Retina (tissue), 1 donor: Measurements from ENCODE around the gene DCAF11.
"Not testable (repeated sequence)": the region's sequence is repeated elsewhere in the genome, so short reads cannot be mapped to it uniquely, and the experiment has no call there.

Source experiments
- DNase-seq: peaks from one replicate; pipeline ENCODE4 v3.0.0-alpha.2; 2016

DCAF11 gene

DNA sequence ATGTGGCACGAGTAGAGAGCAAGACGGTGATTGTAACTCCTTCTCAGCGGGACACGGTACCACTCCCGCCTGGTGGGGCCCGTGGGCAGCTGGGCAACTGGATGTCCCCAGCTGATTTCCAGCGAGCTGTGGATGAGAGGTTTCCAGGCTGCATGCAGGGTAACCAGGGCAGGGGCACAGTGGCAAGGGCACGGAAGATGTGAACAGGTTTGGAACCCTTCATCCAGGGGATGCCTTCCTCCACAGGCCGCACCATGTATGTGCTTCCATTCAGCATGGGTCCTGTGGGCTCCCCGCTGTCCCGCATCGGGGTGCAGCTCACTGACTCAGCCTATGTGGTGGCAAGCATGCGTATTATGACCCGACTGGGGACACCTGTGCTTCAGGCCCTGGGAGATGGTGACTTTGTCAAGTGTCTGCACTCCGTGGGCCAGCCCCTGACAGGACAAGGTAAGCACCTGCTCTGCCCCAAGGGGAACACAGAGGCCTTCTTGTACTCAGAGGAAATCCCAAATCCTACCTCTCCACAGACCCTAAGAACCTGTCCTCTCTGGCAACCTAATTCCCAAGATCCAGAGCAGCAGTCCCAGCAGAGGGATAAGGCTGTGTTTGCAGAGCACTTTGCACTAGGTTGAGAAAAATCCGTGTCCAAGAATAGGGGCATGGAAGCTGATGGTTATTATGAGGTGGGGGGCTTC is 16.2 kb upstream of the DCAF11 start:
- DNase-seq, result no peak

DNA sequence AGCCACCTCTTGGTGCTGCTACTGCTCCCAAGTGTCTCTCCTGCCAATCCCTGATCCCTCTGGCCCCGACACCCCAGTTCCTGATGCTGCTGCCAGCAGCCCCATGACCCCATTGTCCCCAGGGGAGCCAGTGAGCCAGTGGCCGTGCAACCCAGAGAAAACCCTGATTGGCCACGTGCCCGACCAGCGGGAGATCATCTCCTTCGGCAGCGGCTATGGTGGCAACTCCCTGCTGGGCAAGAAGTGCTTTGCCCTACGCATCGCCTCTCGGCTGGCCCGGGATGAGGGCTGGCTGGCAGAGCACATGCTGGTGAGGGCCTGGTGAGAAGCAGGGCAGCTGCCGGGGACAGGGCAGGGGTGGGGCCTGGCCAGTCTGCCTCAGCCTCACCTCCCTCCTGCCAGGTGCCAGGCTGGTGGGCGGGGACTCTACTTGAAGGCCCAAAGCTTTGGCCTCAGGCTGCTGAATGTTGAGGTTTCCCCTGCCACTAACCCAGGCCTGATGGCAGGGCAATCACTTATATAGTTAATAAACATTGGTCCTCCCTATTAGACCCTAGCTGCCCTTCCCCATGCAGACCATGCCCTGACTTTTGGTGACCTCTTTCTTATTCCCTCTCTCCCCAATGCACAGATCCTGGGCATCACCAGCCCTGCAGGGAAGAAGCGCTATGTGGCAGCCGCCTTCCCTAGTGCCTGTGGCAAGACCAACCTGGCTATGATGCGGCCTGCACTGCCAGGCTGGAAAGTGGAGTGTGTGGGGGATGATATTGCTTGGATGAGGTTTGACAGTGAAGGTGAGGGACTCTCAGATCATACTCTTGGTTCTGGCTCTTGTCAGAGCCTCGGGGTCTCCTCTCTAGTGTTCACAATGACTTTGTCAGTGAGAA is 15.4 kb upstream of the DCAF11 start:
- no peak for DNase-seq

DNA sequence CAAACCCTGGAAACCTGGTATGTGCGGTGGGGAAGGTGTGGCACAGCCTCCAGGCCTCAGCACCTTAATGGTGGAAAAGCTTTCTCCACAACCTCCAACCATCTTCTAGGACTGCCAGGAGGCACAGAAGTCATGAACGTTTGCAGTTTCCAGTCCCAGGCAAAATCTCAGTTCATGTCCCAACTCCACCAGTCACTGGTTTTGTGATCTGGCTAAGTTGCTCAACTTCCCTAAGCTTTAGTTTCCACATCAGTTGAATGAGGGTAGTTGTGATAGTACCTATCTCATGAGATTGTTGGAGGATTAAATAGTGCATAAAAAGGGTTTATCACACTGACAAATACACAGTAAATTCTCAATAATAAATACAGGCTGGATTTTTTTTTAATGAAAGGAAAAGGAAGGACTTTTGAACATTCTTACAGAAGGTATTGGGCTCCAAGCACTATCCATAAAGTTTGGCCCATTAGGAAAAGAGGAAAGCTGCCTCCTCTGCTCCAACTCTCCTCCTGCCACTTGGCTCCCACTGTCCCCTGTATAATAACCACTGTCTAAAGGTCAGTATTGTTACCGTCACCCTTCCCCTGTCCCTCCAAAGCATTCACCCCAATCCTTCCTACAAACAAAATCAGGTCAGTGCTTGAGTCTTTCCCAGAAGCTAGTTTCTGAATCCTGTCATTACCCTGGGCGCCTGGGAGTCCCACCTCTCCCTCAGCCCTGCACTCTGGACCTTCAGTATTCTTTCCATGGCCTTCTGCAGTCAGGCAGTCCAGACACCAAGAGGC is 14.2 kb upstream of the DCAF11 start:
- DNase-seq, result no peak

DNA sequence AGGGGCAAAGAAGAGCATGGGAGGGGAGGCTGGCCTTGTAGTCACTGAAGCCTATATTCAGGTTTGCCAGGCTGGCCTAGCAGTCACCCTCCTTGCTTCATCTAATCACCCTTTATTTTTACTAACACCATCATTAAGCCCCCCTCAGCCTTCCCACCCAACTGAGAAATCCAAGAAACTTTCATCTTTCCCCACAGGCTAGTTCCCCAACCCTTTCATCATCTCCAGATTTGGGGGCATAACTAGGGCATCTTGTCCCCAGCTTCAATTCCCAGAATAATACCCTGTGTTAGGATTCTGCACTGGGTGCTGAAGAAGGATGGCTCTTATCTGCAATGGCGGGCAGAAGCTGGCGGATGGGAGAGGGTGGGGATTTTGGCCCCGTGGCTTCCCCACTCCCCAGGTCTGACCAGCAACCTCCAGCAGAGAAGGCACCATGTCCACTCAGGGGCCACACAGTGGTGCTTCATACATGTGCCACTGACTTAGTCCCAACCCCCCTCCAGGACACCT is 13.5 kb upstream of the DCAF11 start:
- DNase-seq, result no peak

DNA sequence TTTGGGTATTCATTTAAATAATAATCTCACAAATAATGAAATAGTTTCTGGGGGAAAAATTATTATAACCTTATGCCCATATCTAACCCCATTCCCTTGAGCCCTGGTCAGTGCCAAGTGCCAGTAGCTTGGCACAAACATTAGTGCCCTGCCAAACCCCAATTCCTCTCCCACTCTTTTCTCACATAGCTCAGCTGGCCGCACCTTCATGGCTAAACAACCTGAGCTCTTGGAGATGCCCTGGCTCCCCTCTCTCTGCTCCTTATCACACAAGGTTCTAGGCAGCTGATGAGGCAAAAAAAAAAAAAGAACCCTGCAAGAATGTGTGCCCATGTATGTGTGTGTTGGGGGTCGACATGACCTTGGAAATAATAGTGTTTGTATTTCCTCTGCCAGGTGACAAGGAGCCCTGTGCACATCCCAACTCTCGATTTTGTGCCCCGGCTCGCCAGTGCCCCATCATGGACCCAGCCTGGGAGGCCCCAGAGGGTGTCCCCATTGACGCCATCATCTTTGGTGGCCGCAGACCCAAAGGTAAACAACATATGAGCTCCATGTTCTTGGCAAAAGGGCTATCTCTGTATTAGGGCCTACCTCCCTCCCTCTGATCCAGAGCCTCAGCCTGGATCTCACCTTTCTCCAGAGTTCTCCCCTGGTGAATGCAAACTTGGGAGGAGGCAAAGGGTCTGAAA is 12.1 kb upstream of the DCAF11 start:
- DNase-seq, result no peak

DNA sequence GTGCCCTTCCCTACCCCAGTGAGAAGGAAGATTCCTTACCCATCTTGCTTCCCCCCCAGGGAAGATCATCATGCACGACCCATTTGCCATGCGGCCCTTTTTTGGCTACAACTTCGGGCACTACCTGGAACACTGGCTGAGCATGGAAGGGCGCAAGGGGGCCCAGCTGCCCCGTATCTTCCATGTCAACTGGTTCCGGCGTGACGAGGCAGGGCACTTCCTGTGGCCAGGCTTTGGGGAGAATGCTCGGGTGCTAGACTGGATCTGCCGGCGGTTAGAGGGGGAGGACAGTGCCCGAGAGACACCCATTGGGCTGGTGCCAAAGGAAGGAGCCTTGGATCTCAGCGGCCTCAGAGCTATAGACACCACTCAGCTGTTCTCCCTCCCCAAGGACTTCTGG is 11.1 kb upstream of the DCAF11 start:
- DNase-seq, result no peak

DNA sequence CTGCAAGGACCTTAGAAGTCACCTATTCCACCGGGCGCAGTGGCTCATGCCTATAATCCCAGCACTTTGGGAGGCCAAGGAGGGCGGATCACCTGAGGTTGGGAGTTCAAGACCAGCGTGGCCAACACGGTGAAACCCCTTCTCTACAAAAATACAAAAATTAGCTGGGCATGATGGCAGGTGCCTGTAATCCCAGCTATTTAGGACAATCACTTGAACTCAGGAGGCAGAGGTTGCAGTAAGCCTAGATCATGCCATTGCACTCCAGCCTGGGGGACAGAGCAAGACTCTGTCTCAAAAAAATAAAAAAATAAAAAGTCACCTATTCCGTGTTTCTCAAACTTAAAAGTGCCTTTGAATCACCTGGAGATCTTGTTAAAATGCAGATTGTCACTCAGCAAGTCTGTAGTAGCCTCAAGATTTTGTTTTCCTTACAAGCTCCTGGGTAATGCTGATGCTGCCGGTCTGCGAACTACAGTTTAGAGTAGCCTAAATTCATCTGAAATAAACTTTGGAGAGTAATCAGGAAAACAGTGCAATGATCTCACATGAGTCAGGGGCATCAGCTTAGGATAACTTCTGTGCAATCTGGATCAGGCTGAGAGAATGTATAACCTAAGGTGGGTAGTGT is 8.9 kb upstream of the DCAF11 start:
- DNase-seq, result not testable (repeated sequence)

DNA sequence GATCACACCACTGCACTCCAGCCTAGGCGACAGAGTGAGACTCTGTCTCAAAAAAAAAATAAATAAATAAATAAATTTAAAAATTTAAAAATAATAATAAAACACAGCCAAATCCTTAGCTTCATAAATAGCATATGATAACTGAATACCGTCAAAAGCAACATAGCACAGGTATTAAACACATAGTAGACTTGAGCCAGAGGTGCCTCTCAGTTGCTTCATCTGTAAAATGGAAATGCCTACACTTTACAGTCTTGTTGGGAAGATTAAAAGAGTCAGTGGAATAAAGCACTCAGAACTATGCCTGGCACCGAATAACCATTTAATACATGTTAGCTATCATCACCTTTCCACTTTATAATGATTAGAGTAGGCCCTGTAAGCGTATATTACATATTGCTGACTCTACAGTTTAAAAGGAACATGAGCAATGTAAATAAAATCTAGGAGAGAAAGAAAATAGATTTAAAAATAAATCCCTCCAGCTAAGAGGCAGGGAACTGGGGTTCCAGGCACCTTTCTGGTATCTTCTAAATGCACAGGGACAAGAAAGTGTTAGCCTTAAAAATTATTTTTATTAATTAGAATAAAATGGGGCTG is 7.8 kb upstream of the DCAF11 start:
- DNase-seq, result no peak

DNA sequence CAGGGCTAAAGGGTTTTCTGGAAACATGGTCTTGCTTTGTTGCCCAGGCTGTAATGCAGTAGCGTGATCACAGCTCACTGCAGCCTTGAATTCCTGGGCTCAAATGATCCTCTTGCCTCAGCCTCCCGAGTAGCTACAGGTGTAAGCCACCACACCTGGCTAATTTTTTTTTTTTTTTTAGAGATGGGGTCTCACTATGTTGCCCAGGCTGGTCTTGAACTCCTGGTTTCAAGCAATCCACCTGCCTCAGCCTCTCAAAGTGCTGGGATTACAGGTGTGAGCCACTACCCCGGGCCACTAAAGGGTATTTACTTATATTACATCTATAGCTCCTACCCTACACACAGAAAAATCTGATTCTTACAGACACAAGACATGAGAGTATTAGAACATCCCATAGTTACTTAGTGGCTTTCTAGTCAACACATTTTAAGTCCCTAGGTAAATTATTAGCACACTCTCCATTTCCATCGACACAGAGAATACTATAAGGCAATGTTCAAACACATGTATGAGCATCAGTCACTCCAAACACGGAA is 6.2 kb upstream of the DCAF11 start:
- DNase-seq, result no peak

DNA sequence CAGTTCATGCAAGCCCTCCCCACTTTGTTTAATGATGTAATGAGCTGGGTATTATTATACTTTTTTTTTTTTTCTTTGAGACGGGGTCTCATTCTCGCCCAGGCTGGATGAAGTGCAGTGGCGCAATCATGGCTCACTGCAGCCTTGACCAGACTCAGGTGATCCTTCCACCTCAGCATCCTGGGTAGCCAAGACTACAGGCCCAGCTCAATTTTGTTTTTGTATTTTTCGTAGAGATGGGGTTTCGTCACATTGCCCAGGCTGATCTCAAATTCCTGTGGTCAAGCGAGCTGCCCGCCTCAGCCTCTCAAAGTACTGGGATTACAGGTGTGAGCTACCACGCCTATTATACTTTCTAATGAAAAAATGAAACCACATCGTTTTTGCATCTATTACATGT is 4.5 kb upstream of the DCAF11 start:
- no peak for DNase-seq

DNA sequence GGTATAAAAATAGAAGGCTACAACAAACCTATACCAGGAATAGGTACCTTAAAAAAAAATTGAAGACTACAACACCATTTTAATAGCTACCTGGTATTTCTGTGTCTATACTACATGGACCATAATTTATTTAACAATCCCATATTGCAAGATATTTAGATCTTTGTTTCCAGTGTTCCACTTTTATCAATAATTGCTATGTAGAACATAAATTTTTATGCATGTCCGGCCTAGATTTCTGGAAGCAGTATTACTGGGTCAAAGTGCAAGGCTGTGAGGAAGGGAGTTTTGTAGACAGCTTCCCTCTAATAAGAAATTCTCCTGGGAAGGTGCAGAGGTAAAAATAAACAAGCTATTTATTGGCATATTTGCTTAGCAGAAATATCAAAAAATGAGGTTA is 4.1 kb upstream of the DCAF11 start:
- no peak for DNase-seq

DNA sequence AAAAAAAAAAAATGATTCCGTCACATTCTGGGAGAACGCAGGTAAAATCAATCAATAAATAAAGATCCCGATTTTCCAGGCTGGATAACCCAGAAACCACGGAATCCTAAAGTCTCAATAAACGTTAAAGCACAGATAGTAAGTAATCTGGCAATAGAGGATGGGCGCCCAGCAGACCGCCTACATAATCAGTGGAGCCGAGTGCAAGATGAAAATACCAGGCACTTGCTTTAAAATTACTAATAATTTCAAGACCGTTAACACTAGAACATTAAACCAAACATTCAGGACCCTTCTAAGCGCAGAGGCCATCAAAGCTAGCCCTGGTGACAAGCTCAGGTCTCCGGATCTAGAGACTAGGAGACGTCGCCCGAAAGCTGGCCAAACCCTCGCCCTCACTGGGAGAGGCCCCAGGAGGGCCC is 1.2 kb upstream of the DCAF11 start:
- no peak for DNase-seq

DNA sequence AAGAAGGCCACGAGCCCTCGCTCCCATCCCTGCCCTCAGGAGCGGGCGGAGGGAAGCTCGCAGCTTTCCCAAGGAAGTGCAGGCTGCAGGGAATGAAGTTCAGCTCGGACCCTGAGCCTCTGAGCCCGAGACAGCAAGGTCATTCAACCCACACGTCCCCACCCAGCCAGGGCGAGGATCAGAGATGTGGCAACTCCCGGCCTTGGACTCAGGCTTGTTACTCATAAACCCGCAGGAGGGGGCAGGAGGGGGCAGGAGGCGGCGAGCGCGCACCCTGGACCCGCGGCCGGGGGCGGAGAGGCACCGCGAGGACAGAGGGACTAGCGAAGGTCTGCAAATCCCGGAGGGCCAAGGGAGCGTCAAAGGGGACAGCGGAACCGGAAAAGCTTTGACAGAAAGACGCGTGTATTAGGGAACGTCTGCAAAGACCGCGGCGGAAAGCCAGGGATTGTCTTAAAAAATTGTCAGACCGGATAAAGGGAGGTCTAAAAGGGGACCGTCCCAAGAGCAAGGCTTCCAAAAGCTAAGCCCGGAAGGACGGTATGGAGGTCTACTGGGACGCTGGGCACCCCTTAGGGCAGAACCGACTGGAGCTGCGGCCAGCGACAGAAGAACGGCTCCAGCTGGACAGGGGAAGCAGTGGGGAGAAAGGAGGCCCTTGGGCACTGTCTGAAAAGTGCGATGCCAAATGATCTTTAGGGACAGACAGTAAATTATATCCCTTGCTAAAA is 611 bp upstream of the DCAF11 start:
- DNase-seq, result peak; percentile 95

DNA sequence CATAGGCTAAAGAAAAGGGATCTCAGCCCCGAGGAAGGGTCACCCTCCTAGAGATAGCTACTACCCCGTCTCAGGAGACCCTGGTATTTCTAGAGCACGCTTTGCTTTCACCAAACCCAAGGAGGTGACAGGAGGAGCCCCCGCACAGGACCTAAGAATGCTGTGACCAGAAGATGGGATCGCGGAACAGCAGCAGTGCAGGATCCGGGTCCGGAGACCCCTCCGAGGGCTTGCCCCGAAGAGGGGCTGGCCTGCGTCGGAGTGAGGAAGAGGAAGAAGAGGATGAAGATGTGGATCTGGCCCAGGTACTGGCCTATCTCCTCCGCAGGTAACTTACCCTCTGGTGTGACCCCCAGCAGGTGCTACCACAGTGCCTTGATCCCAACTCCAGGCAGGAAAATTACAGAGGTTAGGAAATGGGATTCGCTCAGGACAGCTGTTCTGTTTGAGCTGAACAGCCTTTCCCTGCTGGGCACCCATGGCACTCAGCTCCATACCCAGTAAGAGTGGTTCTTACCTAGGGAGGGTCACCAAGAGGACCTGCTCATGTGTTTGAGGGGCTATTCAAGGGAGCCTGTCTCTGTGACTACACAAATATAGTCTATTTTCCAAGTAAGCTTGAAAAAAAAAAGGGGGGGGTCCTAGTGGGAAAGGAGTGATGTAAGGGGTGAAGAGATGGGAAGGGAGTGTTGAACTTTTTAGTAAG is 998 bp downstream of the DCAF11 start:
- no peak for DNase-seq

DNA sequence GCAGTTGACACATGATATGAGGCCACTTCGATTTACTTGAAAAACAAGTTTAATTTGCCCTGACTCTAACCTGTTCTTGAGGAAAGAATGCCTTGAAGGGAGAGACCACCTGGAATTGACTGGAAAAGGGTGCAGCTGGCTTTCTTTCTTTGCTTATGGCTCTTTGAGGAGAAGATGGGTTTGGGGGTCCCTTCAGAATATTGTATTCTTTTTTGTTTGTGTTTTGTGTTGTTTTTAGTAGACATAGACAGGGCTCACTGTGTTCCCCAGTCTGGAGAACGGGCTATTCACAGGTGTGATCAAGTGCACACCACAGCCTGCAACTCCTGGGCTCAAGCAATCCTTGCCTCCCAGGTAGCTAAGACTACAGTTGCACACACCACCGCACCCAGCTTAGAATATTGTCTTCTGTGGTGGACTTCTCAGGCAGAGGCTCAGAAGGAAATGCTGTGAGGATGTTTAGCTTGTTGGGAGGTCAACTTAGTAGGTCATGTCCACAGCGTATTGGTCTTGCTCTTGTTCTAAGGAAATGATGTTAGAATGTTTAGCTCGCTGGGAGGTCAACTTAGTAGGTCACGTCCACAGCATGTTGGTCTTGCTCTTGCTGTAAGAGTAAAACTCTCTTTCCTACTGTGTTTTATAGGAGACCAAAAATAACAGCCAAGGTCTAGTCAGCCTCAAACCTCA is 1.7 kb downstream of the DCAF11 start:
- DNase-seq, result no peak

DNA sequence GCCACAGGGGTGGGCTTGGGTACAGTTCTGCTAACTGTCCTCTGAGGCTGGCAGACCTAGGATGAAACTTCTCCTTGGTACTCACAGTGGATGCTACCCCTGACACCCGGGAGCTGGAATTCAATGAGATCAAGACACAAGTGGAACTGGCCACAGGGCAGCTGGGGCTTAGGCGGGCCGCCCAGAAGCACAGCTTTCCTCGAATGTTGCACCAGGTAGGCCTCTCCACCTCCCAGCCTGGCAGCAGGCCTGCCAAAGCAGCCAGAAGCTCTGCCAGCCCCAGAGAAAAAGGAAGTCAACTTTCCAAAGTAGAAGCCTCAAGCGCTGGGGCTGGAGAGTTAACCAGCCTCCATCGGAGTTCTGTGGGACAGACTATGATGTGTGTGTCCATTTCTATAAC is 2.6 kb downstream of the DCAF11 start:
- no peak for DNase-seq

DNA sequence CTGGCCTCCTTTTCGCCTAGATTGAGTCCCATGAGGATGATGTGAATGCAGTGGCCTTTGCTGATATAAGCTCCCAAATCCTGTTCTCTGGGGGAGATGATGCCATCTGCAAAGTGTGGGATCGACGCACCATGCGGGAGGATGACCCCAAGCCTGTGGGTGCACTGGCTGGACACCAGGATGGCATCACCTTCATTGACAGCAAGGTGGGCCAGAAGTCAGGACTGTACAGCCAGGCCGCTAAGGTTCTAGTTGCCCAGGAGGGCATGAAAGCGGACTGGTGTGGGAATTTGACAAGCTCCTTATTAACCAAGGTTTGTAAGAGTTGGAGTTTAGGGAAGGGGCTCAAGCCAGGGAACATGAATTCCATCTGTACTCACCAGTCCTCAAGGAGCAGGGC is 5.1 kb downstream of the DCAF11 start:
- no peak for DNase-seq

DNA sequence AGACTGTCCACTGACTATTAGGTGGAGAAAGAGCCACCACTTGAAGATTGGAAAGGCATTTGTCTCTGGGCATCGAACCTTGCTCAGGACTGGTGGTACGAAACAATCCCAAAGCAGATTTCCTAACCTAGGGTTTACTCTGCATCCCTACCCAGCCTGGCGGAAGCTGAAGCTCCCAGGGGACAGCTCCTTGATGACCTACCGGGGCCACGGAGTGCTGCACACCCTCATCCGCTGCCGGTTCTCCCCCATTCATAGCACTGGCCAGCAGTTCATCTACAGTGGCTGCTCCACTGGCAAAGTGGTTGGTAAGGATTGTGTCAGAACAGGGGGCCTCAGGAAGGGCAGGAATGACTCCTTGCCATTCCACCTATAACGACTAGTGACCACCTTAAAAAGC is 6.6 kb downstream of the DCAF11 start:
- DNase-seq, result no peak

DNA sequence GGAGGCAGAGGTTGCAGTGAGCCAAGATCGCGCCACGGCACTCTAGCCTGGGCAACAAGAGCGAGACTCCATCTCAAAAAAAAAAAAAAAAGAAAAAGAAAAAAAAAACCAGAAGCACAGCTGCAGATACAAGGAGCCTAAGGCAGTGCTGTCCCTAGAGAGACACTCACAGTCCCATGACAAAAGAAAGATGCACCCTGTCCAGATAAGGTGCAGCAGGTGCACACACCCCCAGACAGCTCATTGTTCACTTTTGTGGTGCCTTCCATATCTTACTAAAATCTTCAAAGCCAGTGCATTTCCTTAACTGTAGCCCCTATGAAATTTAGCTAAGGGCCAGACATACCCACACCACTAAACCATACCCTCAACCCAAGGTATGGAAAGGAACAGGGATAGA is 7.8 kb downstream of the DCAF11 start:
- no peak for DNase-seq

DNA sequence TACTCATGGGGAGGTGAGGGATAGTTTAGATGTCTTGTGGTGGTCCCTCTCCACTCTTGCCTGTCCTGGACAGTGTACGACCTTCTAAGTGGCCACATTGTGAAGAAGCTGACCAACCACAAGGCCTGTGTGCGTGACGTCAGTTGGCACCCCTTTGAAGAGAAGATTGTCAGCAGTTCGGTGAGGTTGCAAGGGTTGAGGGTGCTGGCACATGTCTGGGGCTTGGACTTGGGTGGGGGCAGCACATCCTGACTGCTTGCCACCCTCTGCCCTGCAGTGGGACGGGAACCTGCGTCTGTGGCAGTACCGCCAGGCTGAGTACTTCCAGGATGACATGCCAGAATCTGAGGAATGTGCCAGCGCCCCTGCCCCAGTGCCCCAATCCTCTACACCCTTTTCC is 8.3 kb downstream of the DCAF11 start:
- DNase-seq, result no peak
